ENCODE results near the gene STK31. TPM values are rescaled to one million over a fixed set of nuclear protein-coding genes. Genes with fewer than 3 reads are reported as not detected.

The STK31 gene
- total and polyA plus RNA-seq, 2 donors (not counting 1 experiment from before 2014, with no cell fraction given): 0.13 to 1.8 TPM

GRCh38 chr7:23693224-23693623 is 16.8 kb upstream of the STK31 start:
- ChIA-PET CTCF (interaction anchor here (0.6 to 2.9 kb wide), 3 partner anchors 9 to 146 kb away, joined by 3 to 21 read pairs (median 3); no protein-coding TSS in a partner anchor), POLR2A (no interaction called here)
- no peak overlapping the region for H3K27ac Mint-ChIP-seq
- H3K27me3 ChIP-seq (replicated peaks in 1 of 4; ENCODE audit: control extremely low read depth in 1 of 4, control insufficient read depth in 3 of 4, insufficient read depth in 4 of 4, low read length in 3 of 4): no peaks in the 10 kb centered on the region
- no peaks in the 10 kb centered on the region for H3K9me3 ChIP-seq (ENCODE audit: control extremely low read depth in 1 of 3, control insufficient read depth in 2 of 3, insufficient read depth in 1 of 3, low read length in 2 of 3)
- H3K4me3 Mint-ChIP-seq: no peak overlapping the region
- no peak overlapping the region for H3K9ac ChIP-seq (ENCODE audit: low read length)
- H3K79me2 ChIP-seq (ENCODE audit: control insufficient read depth, insufficient read depth, low read length): no peaks in the 10 kb centered on the region
- no peaks in the 10 kb centered on the region for H3K27me3 Mint-ChIP-seq
- H3K4me3 ChIP-seq (ENCODE audit: control extremely low read depth in 1 of 5, extremely low read depth in 1 of 5, insufficient read depth in 1 of 5, low read depth in 2 of 5, low read length in 4 of 5): no peak overlapping the region
- no peaks in the 10 kb centered on the region for H3K4me1 ChIP-seq (ENCODE audit: control insufficient read depth in 2 of 2, insufficient read depth in 2 of 2, low read length in 2 of 2)
- DNase-seq (no peak), ATAC-seq (ENCODE audit: low read depth) (no peak)
- H3K27ac ChIP-seq (ENCODE audit: low read length in 2 of 2): no peak overlapping the region
- H4K20me1 ChIP-seq (ENCODE audit: control insufficient read depth, insufficient read depth, low read length, poor library complexity, severe bottlenecking): no peaks in the 10 kb centered on the region
- no peak overlapping the region for H2AFZ ChIP-seq (ENCODE audit: insufficient read depth, low read depth, low read length, poor library complexity, severe bottlenecking)
- no peak overlapping the region for H3K4me2 ChIP-seq (replicated peaks; ENCODE audit: low read depth, low read length, poor library complexity, severe bottlenecking)
- TF ChIP-seq EZH2 (IDR thresholded peaks at IDR 0.05; ENCODE audit: borderline replicate concordance, insufficient read depth, low read depth, low read length, poor library complexity, severe bottlenecking) (no peak), CTCF (IDR thresholded peaks at IDR 0.05) (no peak)
- intact Hi-C loops (cut with micrococcal nuclease): no loop called here
- peaks cover 2% of the 10 kb centered on the region for H3K4me1 Mint-ChIP-seq
- no peaks in the 10 kb centered on the region for H3K9me3 Mint-ChIP-seq (ENCODE audit: insufficient read depth)
- H3K36me3 ChIP-seq (replicated peaks in 1 of 2; ENCODE audit: control extremely low read depth in 1 of 2, control insufficient read depth in 1 of 2, extremely low read depth in 1 of 2, insufficient read depth in 2 of 2, low read length in 1 of 2): peaks cover 5 to 6% of the 10 kb centered on the region in 2 experiments

- Histone ChIP-seq H3K9ac (ENCODE audit: low read length) (no peak overlapping the region), H3K79me2 (ENCODE audit: control insufficient read depth, insufficient read depth, low read length) (no peaks in the 10 kb centered on the region), H2AFZ (ENCODE audit: insufficient read depth, low read depth, low read length, poor library complexity, severe bottlenecking) (peak overlapping the region; percentile 32), H3K27ac (ENCODE audit: low read length in 2 of 2) (no peak overlapping the region), H3K4me3 (ENCODE audit: control extremely low read depth in 1 of 5, extremely low read depth in 1 of 5, insufficient read depth in 1 of 5, low read depth in 2 of 5, low read length in 4 of 5) (no peak overlapping the region), H3K27me3 (replicated peaks in 1 of 4; ENCODE audit: control extremely low read depth in 1 of 4, control insufficient read depth in 3 of 4, insufficient read depth in 4 of 4, low read length in 3 of 4) (no peaks in the 10 kb centered on the region), H3K4me1 (ENCODE audit: control insufficient read depth in 2 of 2, insufficient read depth in 2 of 2, low read length in 2 of 2) (no peaks in the 10 kb centered on the region), H3K36me3 (replicated peaks in 1 of 2; ENCODE audit: control extremely low read depth in 1 of 2, control insufficient read depth in 1 of 2, extremely low read depth in 1 of 2, insufficient read depth in 2 of 2, low read length in 1 of 2) (peaks cover 5% of the 10 kb centered on the region in 2 experiments), H4K20me1 (ENCODE audit: control insufficient read depth, insufficient read depth, low read length, poor library complexity, severe bottlenecking) (no peaks in the 10 kb centered on the region), H3K4me2 (replicated peaks; ENCODE audit: low read depth, low read length, poor library complexity, severe bottlenecking) (no peak overlapping the region), H3K9me3 (ENCODE audit: control extremely low read depth in 1 of 3, control insufficient read depth in 2 of 3, insufficient read depth in 1 of 3, low read length in 2 of 3) (no peaks in the 10 kb centered on the region)
- DNase-seq: peak; percentile 67
- ATAC-seq (ENCODE audit: low read depth): peak; percentile 45
- CTCF ChIA-PET: interaction anchor here (0.6 to 5.3 kb wide), 25 partner anchors 10 to 970 kb away, joined by 3 to 34 read pairs (median 4); partner anchors contain the start of genes CCDC126, FAM221A and STK31
- Mint-ChIP-seq H3K27ac (no peak overlapping the region), H3K9me3 (ENCODE audit: insufficient read depth) (no peaks in the 10 kb centered on the region), H3K27me3 (no peaks in the 10 kb centered on the region), H3K4me1 (peaks cover 2% of the 10 kb centered on the region), H3K4me3 (no peak overlapping the region)
- intact Hi-C loops (cut with micrococcal nuclease): loop anchor here (5.0 kb wide), 2 partner anchors 890 to 970 kb away; no protein-coding TSS in a partner anchor
- TF ChIP-seq CTCF (IDR thresholded peaks at IDR 0.05) (peak; percentile 85), EZH2 (IDR thresholded peaks at IDR 0.05; ENCODE audit: borderline replicate concordance, insufficient read depth, low read depth, low read length, poor library complexity, severe bottlenecking) (no peak)
- WGBS (ENCODE audit: insufficient coverage): 0% methylated on average over 3 of the region's 7 CpGs
- POLR2A ChIA-PET: no interaction called here
Measured at GRCh38 chr7:23696916-23697441, 13.0 kb upstream of the STK31 start.
